RWPE1 (cell line): ENCODE data around the gene LRRC26.

Source experiments
- CTCF ChIA-PET: fragments of 350-600 bp; sonication (Branson Sonifier 250); formaldehyde crosslinking; extraction: SDS; loops from one replicate; lab custom pipeline; 2021; lab: Yijun Ruan, JAX
- POLR2A ChIA-PET: fragments of 400-600 bp; formaldehyde crosslinking; extraction: SDS; loops from one replicate; lab custom pipeline; 2020; ENCODE audit warnings: antibody characterized with exemption; ENCODE audit not compliant: low non-redundant PET; lab: Yijun Ruan, JAX
- DNase-seq: peaks from one replicate; pipeline ENCODE4 v3.0.0; 2012; ENCODE audit warnings: low spot score
- H3K27ac ChIP-seq: fragments of 450-650 bp; 2 replicates; pipeline ENCODE4 v1.5.1; 2017
- TF ChIP-seq, protein P1 (sequence below): fragments of 450-650 bp; conservative IDR thresholded peaks from 2 replicates; pipeline ENCODE4 v1.5.1; 2017; ENCODE audit warnings: low read depth, mild to moderate bottlenecking

The LRRC26 gene

DNA sequence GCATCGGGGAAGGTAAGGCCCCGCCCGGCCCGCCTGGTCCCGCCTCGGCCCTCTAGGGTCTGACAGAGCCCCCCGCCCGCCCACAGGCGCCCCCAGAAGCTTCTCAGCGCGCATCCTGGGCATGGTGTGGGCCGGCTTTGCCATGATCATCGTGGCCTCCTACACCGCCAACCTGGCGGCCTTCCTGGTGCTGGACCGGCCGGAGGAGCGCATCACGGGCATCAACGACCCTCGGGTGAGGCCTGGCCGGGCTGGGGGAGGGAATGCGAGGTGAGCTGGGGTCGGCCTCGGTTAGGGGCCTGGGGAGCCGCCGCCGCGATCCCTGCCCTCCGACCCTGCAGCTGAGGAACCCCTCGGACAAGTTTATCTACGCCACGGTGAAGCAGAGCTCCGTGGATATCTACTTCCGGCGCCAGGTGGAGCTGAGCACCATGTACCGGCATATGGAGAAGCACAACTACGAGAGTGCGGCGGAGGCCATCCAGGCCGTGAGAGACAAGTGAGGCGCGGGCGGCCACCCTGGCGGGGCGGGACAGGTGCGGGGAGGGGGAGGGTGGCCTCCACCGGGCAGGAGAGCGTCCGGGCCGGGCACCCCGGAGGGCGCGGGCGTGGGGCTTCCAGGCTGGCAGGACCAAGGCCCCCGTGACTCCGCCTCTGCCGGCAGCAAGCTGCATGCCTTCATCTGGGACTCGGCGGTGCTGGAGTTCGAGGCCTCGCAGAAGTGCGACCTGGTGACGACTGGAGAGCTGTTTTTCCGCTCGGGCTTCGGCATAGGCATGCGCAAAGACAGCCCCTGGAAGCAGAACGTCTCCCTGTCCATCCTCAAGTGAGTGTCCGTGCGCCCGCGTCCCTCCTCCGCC, 7.1 kb downstream of the LRRC26 start:
- POLR2A ChIA-PET = interaction anchor here (0.5 to 1.8 kb wide), 4 partner anchors 26 to 64 kb away, joined by 4 to 7 read pairs (median 4); partner anchors contain the start of genes CYSRT1, RNF224 and SSNA1
- CTCF ChIA-PET = interaction anchor here (0.5 to 3.0 kb wide), 8 partner anchors 14 to 282 kb away, joined by 3 to 13 read pairs (median 4); partner anchors contain the start of gene RNF224
- H3K27ac ChIP-seq = no peak overlapping the region
- TF ChIP-seq, protein P1, sequence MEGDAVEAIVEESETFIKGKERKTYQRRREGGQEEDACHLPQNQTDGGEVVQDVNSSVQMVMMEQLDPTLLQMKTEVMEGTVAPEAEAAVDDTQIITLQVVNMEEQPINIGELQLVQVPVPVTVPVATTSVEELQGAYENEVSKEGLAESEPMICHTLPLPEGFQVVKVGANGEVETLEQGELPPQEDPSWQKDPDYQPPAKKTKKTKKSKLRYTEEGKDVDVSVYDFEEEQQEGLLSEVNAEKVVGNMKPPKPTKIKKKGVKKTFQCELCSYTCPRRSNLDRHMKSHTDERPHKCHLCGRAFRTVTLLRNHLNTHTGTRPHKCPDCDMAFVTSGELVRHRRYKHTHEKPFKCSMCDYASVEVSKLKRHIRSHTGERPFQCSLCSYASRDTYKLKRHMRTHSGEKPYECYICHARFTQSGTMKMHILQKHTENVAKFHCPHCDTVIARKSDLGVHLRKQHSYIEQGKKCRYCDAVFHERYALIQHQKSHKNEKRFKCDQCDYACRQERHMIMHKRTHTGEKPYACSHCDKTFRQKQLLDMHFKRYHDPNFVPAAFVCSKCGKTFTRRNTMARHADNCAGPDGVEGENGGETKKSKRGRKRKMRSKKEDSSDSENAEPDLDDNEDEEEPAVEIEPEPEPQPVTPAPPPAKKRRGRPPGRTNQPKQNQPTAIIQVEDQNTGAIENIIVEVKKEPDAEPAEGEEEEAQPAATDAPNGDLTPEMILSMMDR = peak; percentile 51; the same call in 1 of the 2 replicates
- no peak for DNase-seq

DNA sequence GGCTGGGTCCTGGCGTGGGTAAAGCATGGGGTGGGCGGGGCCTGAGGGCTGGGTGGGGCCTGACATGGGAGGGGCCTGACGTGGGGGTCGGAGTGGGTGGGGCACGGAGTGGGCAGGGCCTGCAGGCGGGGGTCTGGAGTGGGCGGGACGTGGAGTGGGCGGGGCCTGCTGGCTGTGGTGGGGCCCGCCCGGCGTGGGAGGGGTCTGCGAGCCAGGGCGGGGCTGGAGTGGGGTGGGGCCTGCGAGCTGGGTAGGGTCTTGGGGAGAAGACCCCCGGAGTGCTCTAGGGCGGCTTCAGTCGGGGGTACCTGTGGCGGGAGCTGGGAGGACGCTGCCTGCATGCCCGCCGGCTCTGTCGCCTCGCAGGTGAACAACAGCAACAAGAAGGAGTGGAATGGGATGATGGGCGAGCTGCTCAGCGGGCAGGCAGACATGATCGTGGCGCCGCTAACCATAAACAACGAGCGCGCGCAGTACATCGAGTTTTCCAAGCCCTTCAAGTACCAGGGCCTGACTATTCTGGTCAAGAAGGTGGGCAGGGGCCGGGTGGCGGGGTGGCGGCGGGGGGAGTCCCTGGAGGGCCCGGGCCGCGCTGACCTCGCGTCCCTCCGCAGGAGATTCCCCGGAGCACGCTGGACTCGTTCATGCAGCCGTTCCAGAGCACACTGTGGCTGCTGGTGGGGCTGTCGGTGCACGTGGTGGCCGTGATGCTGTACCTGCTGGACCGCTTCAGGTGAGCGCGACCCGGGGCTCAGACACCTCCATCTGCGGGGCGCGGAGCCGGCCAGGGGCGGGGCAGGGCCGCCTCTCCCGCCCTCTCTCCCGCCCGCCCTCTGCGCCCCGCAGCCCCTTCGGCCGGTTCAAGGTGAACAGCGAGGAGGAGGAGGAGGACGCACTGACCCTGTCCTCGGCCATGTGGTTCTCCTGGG, 8.0 kb downstream of the LRRC26 start:
- no peak overlapping the region for H3K27ac ChIP-seq
- ChIA-PET CTCF (interaction anchor here (0.6 to 3.0 kb wide), 6 partner anchors 15 to 65 kb away, joined by 3 to 13 read pairs (median 4); partner anchors contain the start of gene RNF224), POLR2A (interaction anchor here (1.8 kb wide), 1 partner anchor 27 kb away, joined by 4 read pairs; the partner anchor contains the start of gene SSNA1)
- TF ChIP-seq, protein P1 = no peak
- no peak for DNase-seq

DNA sequence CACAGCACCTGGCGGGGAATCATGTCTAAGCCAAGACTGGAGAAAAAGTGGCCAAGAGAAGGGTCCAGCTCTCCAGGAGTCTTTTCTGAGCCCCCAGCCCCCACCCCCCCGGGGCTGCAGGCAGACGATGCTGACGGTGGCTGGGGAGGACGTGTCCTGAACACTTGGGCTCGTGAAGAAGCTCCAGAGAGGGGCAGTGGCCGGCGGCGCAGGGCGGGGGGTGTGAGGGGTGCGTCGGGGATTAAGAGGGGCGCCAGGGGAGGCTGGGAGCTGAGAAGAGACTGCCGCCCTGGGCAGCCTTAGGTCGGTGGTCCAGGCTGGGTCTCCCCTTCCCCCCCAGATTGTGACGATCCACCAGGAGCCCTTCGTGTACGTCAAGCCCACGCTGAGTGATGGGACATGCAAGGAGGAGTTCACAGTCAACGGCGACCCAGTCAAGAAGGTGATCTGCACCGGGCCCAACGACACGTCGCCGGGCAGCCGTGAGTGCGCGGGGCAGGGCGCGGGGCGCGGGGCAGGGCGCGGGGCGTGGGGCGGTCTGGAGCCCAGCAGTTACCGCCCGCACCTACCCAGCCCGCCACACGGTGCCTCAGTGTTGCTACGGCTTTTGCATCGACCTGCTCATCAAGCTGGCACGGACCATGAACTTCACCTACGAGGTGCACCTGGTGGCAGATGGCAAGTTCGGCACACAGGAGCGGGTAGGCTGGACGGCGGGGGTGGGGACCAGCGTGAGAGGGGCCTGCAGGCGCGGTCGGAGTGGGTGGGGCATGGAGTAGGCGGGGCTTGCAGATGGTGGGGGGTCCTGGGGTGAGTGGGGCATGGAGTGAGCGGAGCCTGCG, 8.9 kb downstream of the LRRC26 start:
- DNase-seq = no peak
- TF ChIP-seq, protein P1 = no peak
- CTCF ChIA-PET = interaction anchor here (0.7 to 3.0 kb wide), 3 partner anchors 30 to 66 kb away, joined by 3 to 13 read pairs (median 4); partner anchors contain the start of gene RNF224
- no peak overlapping the region for H3K27ac ChIP-seq
- POLR2A ChIA-PET = no interaction called here

DNA sequence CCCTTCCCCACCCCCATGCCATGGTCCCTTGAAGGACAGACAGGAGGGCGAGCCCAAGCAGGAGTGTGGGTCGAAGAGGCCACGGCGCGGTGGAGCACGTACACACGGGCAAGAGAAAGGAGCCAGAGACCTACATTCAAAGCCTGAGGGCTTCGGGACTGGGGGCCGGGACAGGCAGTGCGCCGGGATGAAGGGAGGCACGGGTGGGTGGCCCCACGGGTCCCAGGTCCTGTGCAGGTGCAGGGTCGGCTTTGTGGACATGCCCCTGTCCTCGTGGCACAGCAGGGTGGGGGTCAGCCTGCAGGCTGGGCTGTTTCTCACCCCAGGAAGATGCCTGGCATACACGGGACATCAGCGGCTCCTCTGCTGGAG, 9.8 kb downstream of the LRRC26 start:
- POLR2A ChIA-PET = no interaction called here
- TF ChIP-seq, protein P1 = no peak
- DNase-seq = no peak
- CTCF ChIA-PET = interaction anchor here (0.7 kb wide), 1 partner anchor 29 kb away, joined by 3 read pairs; no protein-coding TSS in a partner anchor
- H3K27ac ChIP-seq = no peak overlapping the region

DNA sequence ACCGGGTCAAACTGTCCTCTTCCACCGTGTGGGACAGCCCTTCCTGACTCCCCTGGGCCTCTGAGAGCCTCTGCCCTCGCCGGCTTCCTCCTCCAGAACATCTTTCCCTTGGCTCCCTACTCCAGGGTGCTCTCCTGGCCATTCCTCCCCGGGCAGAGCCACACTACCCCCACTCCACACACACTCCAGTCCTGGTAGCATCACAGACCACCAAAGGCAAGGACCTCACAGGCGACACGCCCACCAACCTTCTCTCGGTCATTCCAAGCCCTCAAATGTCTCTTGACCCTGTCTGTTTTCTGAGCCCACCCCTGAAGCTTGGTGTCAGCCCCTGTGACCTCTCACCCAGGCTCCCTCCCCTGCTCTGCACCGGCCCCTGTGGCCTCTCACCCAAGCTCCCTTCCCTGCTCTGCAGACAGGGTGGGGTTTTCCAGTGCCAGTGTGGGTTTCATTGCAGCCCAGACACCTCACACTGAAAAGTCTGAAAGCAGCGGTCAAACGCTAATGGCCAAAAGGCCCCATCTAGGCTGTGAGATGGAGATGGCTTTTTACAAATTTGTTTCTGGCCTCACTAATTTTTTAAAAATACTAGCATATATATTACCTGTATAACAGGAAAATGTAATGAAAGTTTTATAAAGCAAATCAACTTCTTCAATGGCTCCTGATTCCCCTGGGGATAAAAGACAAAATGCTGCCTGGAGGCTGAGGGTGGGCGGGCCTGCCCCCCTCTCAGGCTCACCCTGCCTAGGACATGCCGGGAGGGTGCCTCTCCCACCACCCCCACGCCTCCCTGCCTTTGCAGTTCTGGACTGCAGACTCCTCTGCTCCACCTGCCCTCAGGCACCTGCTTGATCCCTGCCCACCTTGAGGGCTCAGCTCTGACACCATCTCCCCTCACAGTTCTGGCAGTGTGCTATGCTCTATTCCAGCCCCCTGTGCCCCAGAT, 10.5 kb downstream of the LRRC26 start:
- ChIA-PET CTCF (interaction anchor here (0.7 kb wide), 1 partner anchor 67 kb away, joined by 3 read pairs; no protein-coding TSS in a partner anchor), POLR2A (no interaction called here)
- TF ChIP-seq, protein P1 = no peak
- DNase-seq = no peak
- no peak overlapping the region for H3K27ac ChIP-seq
